ENCODE results near the gene IQGAP3.

- TF ChIP-seq PBX3 (IDR thresholded peaks at IDR 0.05) (no peak), RXRA (IDR thresholded peaks at IDR 0.05; ENCODE audit: borderline replicate concordance, low read depth) (no peak), TAF1 (IDR thresholded peaks at IDR 0.05; ENCODE audit: borderline replicate concordance, low read depth, low read length) (no peak), IRF3 (IDR thresholded peaks at IDR 0.05; ENCODE audit: low read depth, low read length) (no peak), CTCF (IDR thresholded peaks at IDR 0.05) (no peak), REST (IDR thresholded peaks at IDR 0.05; ENCODE audit: low read depth, low read length) (no peak), MXI1 (IDR thresholded peaks at IDR 0.05; ENCODE audit: low read depth, low read length) (no peak)
Observed at GRCh38 chr1:156488566-156489165, 83.7 kb downstream of the IQGAP3 start.
